Measurements from ENCODE around the gene PERCC1.
"Not testable (repeated sequence)": the region's sequence is repeated elsewhere in the genome, so short reads cannot be mapped to it uniquely, and the experiment has no call there.

PERCC1 gene

DNA sequence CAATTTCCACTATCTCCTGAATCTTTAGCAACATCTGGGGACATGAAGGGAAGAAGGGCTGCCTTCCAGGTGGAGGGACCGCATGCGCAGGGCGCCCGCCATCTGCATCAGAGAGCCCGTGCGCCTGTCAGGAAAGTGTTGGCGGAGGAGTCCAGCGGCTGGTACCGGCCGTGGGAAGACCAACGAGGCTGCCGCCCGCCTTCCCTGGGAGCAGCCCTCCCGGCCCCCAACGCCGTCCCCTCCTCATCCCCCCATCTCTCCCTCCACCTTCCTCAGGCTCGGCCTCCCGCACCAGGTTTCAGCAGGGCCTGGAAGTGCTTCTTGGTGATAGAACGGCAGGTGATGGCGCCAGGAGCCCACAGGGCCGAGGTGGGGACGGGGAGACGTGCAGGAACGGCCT lies 35.2 kb downstream of the PERCC1 start:
- in situ Hi-C loops (cut with MboI; ENCODE audit: low sequenced_read_pairs): no loop called here

DNA sequence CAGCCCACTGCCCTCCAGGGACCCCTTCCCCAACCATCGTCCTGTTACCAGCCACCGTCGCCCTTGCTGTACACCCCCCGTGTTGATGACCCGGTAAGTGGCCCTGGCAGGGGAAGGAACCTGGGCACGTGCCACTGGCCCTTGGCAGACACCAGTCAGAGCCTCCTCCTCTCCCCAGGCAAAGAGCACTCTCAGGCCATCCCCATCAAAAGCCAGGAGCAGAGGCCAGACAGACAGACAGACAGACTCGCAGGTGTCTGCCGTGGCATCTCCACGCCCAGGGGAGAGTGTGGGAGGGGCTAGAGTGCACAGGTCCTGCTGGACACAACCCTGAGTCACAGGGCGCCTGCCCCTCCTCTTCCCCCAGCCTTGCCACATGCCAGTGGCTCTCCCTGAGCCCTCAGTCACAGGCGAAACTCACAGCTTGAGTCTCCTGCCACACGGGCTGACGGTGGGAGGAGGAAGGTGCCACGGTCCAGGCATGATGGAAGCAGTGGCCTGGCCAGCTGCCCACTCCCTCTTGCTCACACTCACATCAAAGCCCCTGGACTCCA lies 36.2 kb downstream of the PERCC1 start:
- in situ Hi-C loops (cut with MboI; ENCODE audit: low sequenced_read_pairs): no loop called here

GRCh38 chr16:1468426-1468810 lies 37.5 kb downstream of the PERCC1 start:
- in situ Hi-C loops (cut with MboI; ENCODE audit: low sequenced_read_pairs): no loop called here

DNA sequence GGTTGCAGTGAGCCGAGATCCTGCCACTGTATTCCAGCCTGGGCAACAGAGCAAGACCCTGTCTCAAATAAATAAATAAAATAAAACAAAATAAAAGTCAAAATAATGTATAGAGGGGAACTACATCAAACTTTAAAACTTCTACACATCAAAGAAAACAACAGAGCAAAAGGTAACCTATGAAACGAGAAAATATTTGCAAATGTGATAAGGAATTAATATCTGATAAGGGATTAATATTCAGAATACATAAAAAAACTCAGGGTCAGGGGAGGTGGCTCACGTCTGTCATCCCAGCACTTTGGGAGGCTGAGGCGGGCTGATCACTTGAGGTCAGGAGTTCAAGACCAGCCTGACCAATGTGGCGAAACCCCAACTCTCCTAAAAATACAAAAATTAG lies 38.3 kb downstream of the PERCC1 start:
- in situ Hi-C loops (cut with MboI; ENCODE audit: low sequenced_read_pairs): not testable (repeated sequence)

GRCh38 chr16:1469693-1470201 lies 38.9 kb downstream of the PERCC1 start:
- in situ Hi-C loops (cut with MboI; ENCODE audit: low sequenced_read_pairs): no loop called here

GRCh38 chr16:1470481-1471251 lies 39.8 kb downstream of the PERCC1 start:
- in situ Hi-C loops (cut with MboI; ENCODE audit: low sequenced_read_pairs): no loop called here

DNA sequence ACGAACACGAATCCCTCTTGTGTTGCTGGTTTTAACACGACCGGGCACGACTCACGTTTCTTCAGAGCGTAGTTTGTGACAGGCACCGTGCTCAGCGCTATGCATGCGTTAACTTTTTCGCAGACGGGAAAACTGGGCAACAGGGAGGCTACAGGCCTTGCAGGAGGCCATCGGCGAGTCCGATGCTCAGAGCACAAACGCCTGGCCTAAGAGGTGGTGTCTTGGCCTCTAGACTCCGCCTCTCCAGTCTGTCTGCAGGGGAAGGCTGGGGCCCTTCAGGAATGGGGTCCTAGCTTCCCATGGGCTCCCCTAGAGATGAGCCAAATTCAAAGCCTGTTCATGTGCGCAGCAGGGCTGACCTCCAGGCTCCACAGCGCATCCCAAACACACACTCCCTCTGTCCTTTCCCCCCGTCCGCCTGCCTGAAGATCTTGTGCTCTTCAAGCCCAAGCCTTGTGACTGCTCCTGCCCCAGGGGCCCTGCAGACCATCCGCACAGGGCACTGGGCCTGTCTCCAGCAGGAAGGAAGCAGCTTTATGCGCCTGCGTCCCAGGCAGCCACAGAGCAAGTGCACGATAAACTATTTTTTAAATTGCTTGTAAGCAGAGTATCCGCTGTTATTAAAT lies 40.8 kb downstream of the PERCC1 start:
- in situ Hi-C loops (cut with MboI; ENCODE audit: low sequenced_read_pairs): no loop called here

DNA sequence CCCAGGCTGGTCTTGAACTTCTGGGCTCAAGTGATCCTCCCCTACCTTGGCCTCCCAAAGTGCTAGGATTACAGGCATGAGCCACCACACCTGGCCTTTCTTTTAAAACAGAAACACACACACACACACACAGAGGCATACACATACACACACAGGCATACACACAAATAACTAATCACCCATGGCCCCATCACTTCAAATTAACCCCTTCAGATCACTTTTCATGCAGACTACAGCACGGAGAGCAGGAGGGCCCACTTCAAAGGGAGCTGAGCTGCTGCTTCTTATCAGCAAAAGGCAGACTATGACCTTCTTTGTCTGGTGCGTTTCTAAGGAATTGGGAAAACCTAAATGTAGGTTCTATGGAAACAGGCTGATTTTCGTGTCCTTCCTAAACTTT lies 42.1 kb downstream of the PERCC1 start:
- in situ Hi-C loops (cut with MboI; ENCODE audit: low sequenced_read_pairs): no loop called here

DNA sequence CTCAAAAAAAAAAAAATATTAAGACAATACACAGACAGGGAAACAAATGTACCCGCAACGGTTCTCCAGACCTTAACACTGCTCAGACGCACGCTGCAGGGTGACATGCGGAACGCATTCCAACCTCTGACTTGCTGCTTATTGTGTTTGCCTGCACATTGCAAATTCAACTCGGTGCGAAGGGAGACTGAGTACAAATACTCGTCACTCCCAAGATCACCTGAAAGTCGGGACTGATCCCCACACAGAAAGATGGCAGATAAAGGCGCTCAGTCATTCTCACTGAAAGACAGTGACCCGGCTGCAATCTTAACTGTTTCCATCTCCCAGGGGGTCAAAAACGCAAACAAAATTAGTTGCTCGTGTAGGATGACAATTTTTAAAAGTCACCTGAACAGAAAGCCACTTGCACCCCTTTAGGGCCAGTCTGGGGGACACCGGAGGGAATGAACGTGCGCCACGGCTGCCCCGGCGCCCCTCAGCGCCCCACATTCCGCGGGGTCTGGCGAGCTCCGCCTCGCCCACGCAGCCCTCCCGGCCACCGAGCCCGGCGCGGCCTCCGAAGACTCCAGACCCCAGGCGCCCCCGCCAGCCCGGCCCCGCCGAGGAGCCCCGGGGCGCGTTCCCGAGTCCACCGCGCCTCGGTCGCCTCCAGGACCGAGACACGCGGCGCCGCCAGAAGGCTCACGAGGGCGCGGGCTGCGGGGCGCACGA lies 43.4 kb downstream of the PERCC1 start:
- in situ Hi-C loops (cut with MboI; ENCODE audit: low sequenced_read_pairs): no loop called here

DNA sequence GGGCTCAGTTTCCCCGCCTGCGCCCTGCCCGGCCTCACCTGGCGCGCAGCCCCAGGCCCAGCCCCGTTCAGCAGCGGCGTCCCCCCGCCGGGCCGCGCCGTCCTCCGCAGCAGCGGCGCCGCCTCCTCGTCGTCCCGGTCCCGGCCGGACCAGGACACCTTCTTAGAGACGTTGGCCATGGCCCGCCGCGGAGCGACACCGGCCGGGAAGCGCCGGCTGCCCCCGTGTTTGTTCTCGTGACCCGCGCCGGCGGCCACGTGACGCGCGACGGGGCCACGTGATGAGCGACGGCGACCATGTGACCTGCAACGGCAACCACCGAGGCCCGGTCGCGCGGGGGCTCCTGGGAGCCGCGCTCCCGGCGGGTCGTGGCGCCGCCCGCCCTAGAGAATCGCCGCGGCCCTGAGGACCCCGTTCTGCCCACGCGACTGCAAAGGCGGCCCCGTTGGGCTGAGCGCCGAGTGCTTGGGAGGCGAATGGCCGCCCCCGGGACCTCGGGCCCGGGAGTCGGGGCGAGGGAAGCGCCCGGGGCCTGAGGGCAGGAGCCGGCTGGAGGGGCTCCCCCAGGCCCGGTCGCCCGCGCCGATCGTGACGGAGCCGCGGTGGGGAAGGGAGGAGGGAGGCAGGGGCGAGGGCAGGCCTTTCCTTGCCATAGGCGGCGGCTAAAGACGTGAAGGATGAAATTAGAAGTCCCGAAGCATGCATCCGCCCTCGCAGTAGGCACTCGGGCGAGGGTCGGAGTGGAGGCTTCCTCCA lies 44.1 kb downstream of the PERCC1 start, which contains the start of gene CLCN7:
TSS of gene CLCN7 (minus strand) at position 233 of the 756 bp plus-strand sequence. CDS start at position 179, 54 bp downstream.
- in situ Hi-C loops (cut with MboI; ENCODE audit: low sequenced_read_pairs): no loop called here

GRCh38 chr16:1475552-1476114 lies 44.8 kb downstream of the PERCC1 start:
- in situ Hi-C loops (cut with MboI; ENCODE audit: low sequenced_read_pairs): no loop called here

DNA sequence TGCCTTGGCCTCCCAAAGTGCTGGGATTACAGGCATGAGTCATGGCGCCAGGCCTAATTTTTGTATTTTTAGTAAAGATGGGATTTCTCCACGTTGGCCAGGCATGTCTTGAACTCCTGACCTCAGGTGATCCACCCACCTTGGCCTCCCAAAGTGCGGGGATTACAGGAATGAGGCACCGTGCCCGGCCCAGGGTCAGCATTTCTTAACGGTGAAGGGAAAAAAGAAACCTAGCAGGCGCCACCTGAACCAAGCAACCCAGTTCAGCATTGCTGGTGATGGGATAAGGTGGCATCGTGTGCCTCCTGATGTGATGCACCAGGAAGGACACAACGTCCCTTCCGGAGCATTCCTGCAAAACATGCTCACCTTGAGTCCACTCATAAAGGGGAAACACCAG lies 46.2 kb downstream of the PERCC1 start:
- in situ Hi-C loops (cut with MboI; ENCODE audit: low sequenced_read_pairs): no loop called here

GRCh38 chr16:1478937-1479336 lies 48.1 kb downstream of the PERCC1 start:
- in situ Hi-C loops (cut with MboI; ENCODE audit: low sequenced_read_pairs): not testable (repeated sequence)

- in situ Hi-C loops (cut with MboI; ENCODE audit: low sequenced_read_pairs): no loop called here
Measured at GRCh38 chr16:1481906-1482835, 51.3 kb downstream of the PERCC1 start.
